Measurements from ENCODE around the gene CCDC88C. TPM values are rescaled to one million over a fixed set of nuclear protein-coding genes. Genes with fewer than 3 reads are reported as not detected.

CCDC88C gene
- total and polyA plus RNA-seq, 2 donors (not counting 3 experiments of a cell fraction or from before 2014, with no cell fraction given): 11.4 to 52.1 TPM

DNA sequence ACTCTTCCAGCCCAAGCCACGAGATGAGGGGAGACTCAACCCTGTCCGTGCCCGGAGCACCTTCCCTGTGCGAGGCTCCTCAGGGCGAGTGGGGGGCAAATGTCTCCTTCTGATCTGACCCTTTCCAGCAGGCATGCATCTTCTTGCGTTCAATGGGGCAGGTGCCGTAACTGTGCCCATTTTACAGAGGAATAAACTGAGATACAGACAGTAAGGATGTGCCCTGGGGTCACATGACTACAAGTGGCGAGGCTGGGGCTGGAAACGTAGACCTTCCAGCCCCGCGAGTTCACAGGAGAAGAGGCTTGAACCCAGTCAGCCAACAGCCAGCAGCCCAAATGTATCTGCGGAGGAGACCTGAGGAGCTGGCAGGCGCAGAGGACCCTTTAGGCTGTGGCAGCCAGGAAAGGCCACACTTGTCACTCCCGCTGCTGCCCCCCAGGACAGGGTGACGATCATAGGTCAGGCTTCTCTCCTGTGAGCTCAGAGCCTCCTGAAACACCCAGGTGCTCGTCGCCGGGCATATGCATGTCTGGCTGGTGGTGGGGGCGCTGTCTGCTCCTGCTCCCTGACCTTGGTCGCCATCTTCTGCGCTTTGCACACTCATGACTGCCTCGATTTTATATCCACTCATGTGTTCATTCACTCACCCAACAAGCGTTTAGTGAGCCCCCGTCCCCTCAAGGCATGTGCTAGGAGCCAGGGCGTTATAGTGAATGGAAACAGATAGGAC, 41.7 kb downstream of the CCDC88C start:
- DNase-seq (ENCODE audit: low read depth, low spot score) (no peak), FAIRE-seq (no peak)
- no peak overlapping the region for H3K27ac ChIP-seq (ENCODE audit: insufficient read depth, low read depth, low read length)
- H3K9ac ChIP-seq (replicated peaks; ENCODE audit: extremely low read depth, insufficient read depth, low read length): no peak overlapping the region
- no peaks in the 10 kb centered on the region for H3K36me3 ChIP-seq (ENCODE audit: control insufficient read depth in 2 of 2, extremely low read depth in 1 of 2, insufficient read depth in 2 of 2, low read length in 2 of 2)
- no peaks in the 10 kb centered on the region for H4K20me1 ChIP-seq (replicated peaks; ENCODE audit: control insufficient read depth, extremely low read depth, insufficient read depth, low read length)
- H3K4me1 ChIP-seq (ENCODE audit: control insufficient read depth, extremely low read depth, insufficient read depth, low read length): peaks cover 47% of the 10 kb centered on the region
- POLR2A ChIA-PET: no interaction called here
- no peaks in the 10 kb centered on the region for H3K9me3 ChIP-seq (replicated peaks; ENCODE audit: control insufficient read depth, insufficient read depth, low read length)
- intact Hi-C loops (cut with micrococcal nuclease) (no loop called here), dilution Hi-C loops (cut with MboI; ENCODE audit: extremely low pct_ligation_motif_present, low sequenced_read_pairs) (no loop called here)
- TF ChIP-seq MYC (IDR thresholded peaks at IDR 0.05; ENCODE audit: low read depth, low read length) (no peak), POLR2A (IDR thresholded peaks at IDR 0.05; ENCODE audit: low read depth, low read length) (no peak), POLR2AphosphoS5 (IDR thresholded peaks at IDR 0.05; ENCODE audit: insufficient read depth, low read depth, low read length) (no peak), GATA2 (IDR thresholded peaks at IDR 0.05; ENCODE audit: insufficient read depth, insufficient read length, low read depth, low read length) (no peak), JUN (IDR thresholded peaks at IDR 0.05; ENCODE audit: borderline replicate concordance, insufficient read depth, insufficient read length, low read depth) (no peak), EZH2 (IDR thresholded peaks at IDR 0.05; ENCODE audit: borderline replicate concordance, low read depth, low read length, severe bottlenecking) (no peak), FOS (IDR thresholded peaks at IDR 0.05; ENCODE audit: borderline replicate concordance, insufficient read depth, low read length) (no peak)
- TF ChIP-seq, protein P1, sequence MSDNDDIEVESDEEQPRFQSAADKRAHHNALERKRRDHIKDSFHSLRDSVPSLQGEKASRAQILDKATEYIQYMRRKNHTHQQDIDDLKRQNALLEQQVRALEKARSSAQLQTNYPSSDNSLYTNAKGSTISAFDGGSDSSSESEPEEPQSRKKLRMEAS (IDR thresholded peaks at IDR 0.05; ENCODE audit: insufficient read depth, insufficient read length): no peak
- TF ChIP-seq, protein P2, sequence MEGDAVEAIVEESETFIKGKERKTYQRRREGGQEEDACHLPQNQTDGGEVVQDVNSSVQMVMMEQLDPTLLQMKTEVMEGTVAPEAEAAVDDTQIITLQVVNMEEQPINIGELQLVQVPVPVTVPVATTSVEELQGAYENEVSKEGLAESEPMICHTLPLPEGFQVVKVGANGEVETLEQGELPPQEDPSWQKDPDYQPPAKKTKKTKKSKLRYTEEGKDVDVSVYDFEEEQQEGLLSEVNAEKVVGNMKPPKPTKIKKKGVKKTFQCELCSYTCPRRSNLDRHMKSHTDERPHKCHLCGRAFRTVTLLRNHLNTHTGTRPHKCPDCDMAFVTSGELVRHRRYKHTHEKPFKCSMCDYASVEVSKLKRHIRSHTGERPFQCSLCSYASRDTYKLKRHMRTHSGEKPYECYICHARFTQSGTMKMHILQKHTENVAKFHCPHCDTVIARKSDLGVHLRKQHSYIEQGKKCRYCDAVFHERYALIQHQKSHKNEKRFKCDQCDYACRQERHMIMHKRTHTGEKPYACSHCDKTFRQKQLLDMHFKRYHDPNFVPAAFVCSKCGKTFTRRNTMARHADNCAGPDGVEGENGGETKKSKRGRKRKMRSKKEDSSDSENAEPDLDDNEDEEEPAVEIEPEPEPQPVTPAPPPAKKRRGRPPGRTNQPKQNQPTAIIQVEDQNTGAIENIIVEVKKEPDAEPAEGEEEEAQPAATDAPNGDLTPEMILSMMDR (IDR thresholded peaks at IDR 0.05; ENCODE audit: extremely low read depth in 1 of 2, insufficient read depth in 1 of 2, low read depth in 1 of 2, low read length in 2 of 2): no peak
- CTCF ChIA-PET: interaction anchor here (1.0 to 1.2 kb wide), 3 partner anchors 30 to 677 kb away, joined by 3 to 4 read pairs (median 3); no protein-coding TSS in a partner anchor
- no peaks in the 10 kb centered on the region for H3K79me2 ChIP-seq (ENCODE audit: control insufficient read depth, insufficient read depth, low read length)
- no peaks in the 10 kb centered on the region for H3K9me1 ChIP-seq (replicated peaks; ENCODE audit: control insufficient read depth, extremely low read depth, insufficient read depth, low read length)
- no TSS peak for BruUV-seq (replicated peaks)
- H2AFZ ChIP-seq (ENCODE audit: low read depth, low read length): no peak overlapping the region
- H3K4me3 ChIP-seq (replicated peaks in 1 of 3; ENCODE audit: insufficient read depth in 1 of 3, low read depth in 1 of 3, low read length in 3 of 3): no peak overlapping the region
- H3K27me3 ChIP-seq (ENCODE audit: control insufficient read depth in 2 of 2, insufficient read depth in 2 of 2, low read length in 2 of 2): no peaks in the 10 kb centered on the region
- no peak overlapping the region for H3K4me2 ChIP-seq (ENCODE audit: insufficient read depth, low read length)

Data from endothelial cell of umbilical vein (primary cell).